Activated naive CD8-positive, alpha-beta T cell treated with anti-CD3 and anti-CD28 coated beads, Interleukin-2, amount 10 ng/mL, durations not matched to agents 7 days and 5 days (primary cell): ENCODE results near the gene PRKD1. TPM values are rescaled to one million over a fixed set of nuclear protein-coding genes. Genes with fewer than 3 reads are reported as not detected.
"Not testable (repeated sequence)": the region's sequence is repeated elsewhere in the genome, so short reads cannot be mapped to it uniquely, and the experiment has no call there.

Experiments
- ATAC-seq: fragments of 150-1000 bp; cut with Tn5 transposase; one replicate; pipeline ENCODE4 v1.10.0; 2021; ENCODE audit warnings: low read depth, moderate library complexity
- POLR2A ChIA-PET: fragments of 350-600 bp; sonication (Branson Sonifier 250); formaldehyde crosslinking; loops from one replicate; lab custom pipeline; 2021; ENCODE audit warnings: antibody characterized with exemption; lab: Charles Lee
- DNase-seq: peaks from one replicate; pipeline ENCODE4 v3.0.0; 2021
- H3K27ac Mint-ChIP-seq: one replicate; pipeline ENCODE4 v1.8.0; 2022; ENCODE audit warnings: mild to moderate bottlenecking, mixed read lengths
- H3K27me3 Mint-ChIP-seq: one replicate; pipeline ENCODE4 v1.8.0; 2022; ENCODE audit warnings: mild to moderate bottlenecking, moderate library complexity, mixed read lengths
- H3K36me3 Mint-ChIP-seq: one replicate; pipeline ENCODE4 v1.8.0; 2021; ENCODE audit warnings: mild to moderate bottlenecking, mixed read lengths
- H3K4me1 Mint-ChIP-seq: one replicate; pipeline ENCODE4 v1.8.0; 2021; ENCODE audit warnings: mixed read lengths
- H3K4me3 Mint-ChIP-seq: one replicate; pipeline ENCODE4 v1.8.0; 2022; ENCODE audit warnings: mild to moderate bottlenecking, moderate library complexity, mixed read lengths
- H3K9me3 Mint-ChIP-seq: one replicate; pipeline ENCODE4 v1.8.0; 2021; ENCODE audit warnings: mixed read lengths
- total RNA-seq, 2 experiments: library from RNA; stranded (reverse); gene quantifications; one replicate each; pipeline ENCODE4 v1.2.3, GENCODE V29; 2021

PRKD1 gene
- total RNA-seq, 2 experiments from 2014 or later: not detected

- ATAC-seq: no peak
- Mint-ChIP-seq H3K36me3 (no peaks in the 10 kb centered on the region), H3K27me3 (no peaks in the 10 kb centered on the region), H3K9me3 (peaks cover 3% of the 10 kb centered on the region), H3K27ac (no peak overlapping the region), H3K4me1 (no peaks in the 10 kb centered on the region), H3K4me3 (no peak overlapping the region)
- POLR2A ChIA-PET: no interaction called here
- no peak for DNase-seq
Observed at GRCh38 chr14:29789475-29789874, 138.2 kb downstream of the PRKD1 start.

- Mint-ChIP-seq H3K4me3 (no peak overlapping the region), H3K27me3 (no peaks in the 10 kb centered on the region), H3K4me1 (no peaks in the 10 kb centered on the region), H3K36me3 (no peaks in the 10 kb centered on the region), H3K9me3 (peaks cover 3% of the 10 kb centered on the region), H3K27ac (no peak overlapping the region)
- POLR2A ChIA-PET: no interaction called here
- DNase-seq (no peak), ATAC-seq (no peak)
Observed at GRCh38 chr14:29788093-29788492, 139.6 kb downstream of the PRKD1 start.

GRCh38 chr14:29783556-29783955 is 144.1 kb downstream of the PRKD1 start:
- no peak for ATAC-seq
- no peak overlapping the region for H3K27ac Mint-ChIP-seq
- H3K4me1 Mint-ChIP-seq: no peaks in the 10 kb centered on the region
- peaks cover 7% of the 10 kb centered on the region for H3K9me3 Mint-ChIP-seq
- H3K4me3 Mint-ChIP-seq: no peak overlapping the region
- no peaks in the 10 kb centered on the region for H3K27me3 Mint-ChIP-seq
- H3K36me3 Mint-ChIP-seq: no peaks in the 10 kb centered on the region
- POLR2A ChIA-PET: no interaction called here
- DNase-seq: no peak

- ATAC-seq (no peak), DNase-seq (no peak)
- H3K27ac Mint-ChIP-seq: no peak overlapping the region
- POLR2A ChIA-PET: no interaction called here
- H3K4me1 Mint-ChIP-seq: no peaks in the 10 kb centered on the region
- no peak overlapping the region for H3K4me3 Mint-ChIP-seq
- H3K36me3 Mint-ChIP-seq: no peaks in the 10 kb centered on the region
- peaks cover 18% of the 10 kb centered on the region for H3K9me3 Mint-ChIP-seq
- H3K27me3 Mint-ChIP-seq: no peaks in the 10 kb centered on the region
Observed at GRCh38 chr14:29782041-29782440, 145.6 kb downstream of the PRKD1 start.

- DNase-seq, H3K27me3 Mint-ChIP-seq, H3K4me3 Mint-ChIP-seq, H3K4me1 Mint-ChIP-seq, ATAC-seq, H3K27ac Mint-ChIP-seq, POLR2A ChIA-PET, H3K36me3 Mint-ChIP-seq: not testable (repeated sequence)
- H3K9me3 Mint-ChIP-seq: peaks cover 25% of the 10 kb centered on the region
Observed at GRCh38 chr14:29777142-29777541, 150.5 kb downstream of the PRKD1 start.

- Mint-ChIP-seq H3K4me1 (no peaks in the 10 kb centered on the region), H3K9me3 (peaks cover 25% of the 10 kb centered on the region), H3K36me3 (no peaks in the 10 kb centered on the region), H3K27me3 (no peaks in the 10 kb centered on the region), H3K4me3 (no peak overlapping the region), H3K27ac (no peak overlapping the region)
- DNase-seq (no peak), ATAC-seq (no peak)
- POLR2A ChIA-PET: no interaction called here
Observed at GRCh38 chr14:29773990-29774389, 153.7 kb downstream of the PRKD1 start.

GRCh38 chr14:29763342-29763858 is 164.2 kb downstream of the PRKD1 start:
- no peak for ATAC-seq
- Mint-ChIP-seq H3K27ac (no peak overlapping the region), H3K27me3 (no peaks in the 10 kb centered on the region), H3K4me1 (no peaks in the 10 kb centered on the region), H3K4me3 (no peak overlapping the region), H3K9me3 (no peaks in the 10 kb centered on the region), H3K36me3 (no peaks in the 10 kb centered on the region)
- POLR2A ChIA-PET: no interaction called here
- DNase-seq: no peak

- Mint-ChIP-seq H3K9me3 (no peaks in the 10 kb centered on the region), H3K27ac (no peak overlapping the region), H3K36me3 (no peaks in the 10 kb centered on the region), H3K4me1 (no peaks in the 10 kb centered on the region), H3K27me3 (no peaks in the 10 kb centered on the region), H3K4me3 (no peak overlapping the region)
- POLR2A ChIA-PET: no interaction called here
- ATAC-seq (no peak), DNase-seq (no peak)
Observed at GRCh38 chr14:29759521-29760340, 167.9 kb downstream of the PRKD1 start.

GRCh38 chr14:29757711-29758233 is 169.9 kb downstream of the PRKD1 start:
- Mint-ChIP-seq H3K4me3 (no peak overlapping the region), H3K4me1 (no peaks in the 10 kb centered on the region), H3K36me3 (no peaks in the 10 kb centered on the region), H3K27ac (no peak overlapping the region), H3K9me3 (no peaks in the 10 kb centered on the region), H3K27me3 (no peaks in the 10 kb centered on the region)
- POLR2A ChIA-PET: no interaction called here
- ATAC-seq: no peak
- DNase-seq: no peak

- H3K4me3 Mint-ChIP-seq: no peak overlapping the region
- no peak for DNase-seq
- H3K27ac Mint-ChIP-seq: no peak overlapping the region
- no peak for ATAC-seq
- POLR2A ChIA-PET: no interaction called here
- no peaks in the 10 kb centered on the region for H3K36me3 Mint-ChIP-seq
- no peaks in the 10 kb centered on the region for H3K9me3 Mint-ChIP-seq
- no peaks in the 10 kb centered on the region for H3K27me3 Mint-ChIP-seq
- no peaks in the 10 kb centered on the region for H3K4me1 Mint-ChIP-seq
Observed at GRCh38 chr14:29757188-29757680, 170.4 kb downstream of the PRKD1 start.

GRCh38 chr14:29756019-29756385 is 171.6 kb downstream of the PRKD1 start:
- H3K4me3 Mint-ChIP-seq: no peak overlapping the region
- no peaks in the 10 kb centered on the region for H3K27me3 Mint-ChIP-seq
- H3K9me3 Mint-ChIP-seq: no peaks in the 10 kb centered on the region
- POLR2A ChIA-PET: interaction anchor here (0.6 kb wide), 1 partner anchor 76 kb away, joined by 6 read pairs; no protein-coding TSS in a partner anchor
- H3K27ac Mint-ChIP-seq: no peak overlapping the region
- no peak for ATAC-seq
- DNase-seq: no peak
- H3K4me1 Mint-ChIP-seq: no peaks in the 10 kb centered on the region
- H3K36me3 Mint-ChIP-seq: no peaks in the 10 kb centered on the region

- ATAC-seq: no peak
Observed at GRCh38 chr14:29755311-29756018, 172.2 kb downstream of the PRKD1 start.

GRCh38 chr14:29754134-29754533 is 173.5 kb downstream of the PRKD1 start:
- Mint-ChIP-seq H3K36me3 (no peaks in the 10 kb centered on the region), H3K4me3 (no peak overlapping the region), H3K4me1 (no peaks in the 10 kb centered on the region), H3K27ac (no peak overlapping the region), H3K27me3 (no peaks in the 10 kb centered on the region), H3K9me3 (no peaks in the 10 kb centered on the region)
- POLR2A ChIA-PET: no interaction called here
- ATAC-seq (no peak), DNase-seq (no peak)

More at GRCh38 chr14:29755311-29756018, 172.2 kb downstream of the PRKD1 start:
- H3K27me3 Mint-ChIP-seq: no peaks in the 10 kb centered on the region
- H3K36me3 Mint-ChIP-seq: no peaks in the 10 kb centered on the region
- no peaks in the 10 kb centered on the region for H3K9me3 Mint-ChIP-seq
- no peak overlapping the region for H3K4me3 Mint-ChIP-seq
- POLR2A ChIA-PET: no interaction called here
- no peaks in the 10 kb centered on the region for H3K4me1 Mint-ChIP-seq
- no peak for DNase-seq
- no peak overlapping the region for H3K27ac Mint-ChIP-seq
